KMS-11 (cell line): ENCODE measurements around the gene URB1.
"Not testable (repeated sequence)": the region's sequence is repeated elsewhere in the genome, so short reads cannot be mapped to it uniquely, and the experiment has no call there.

Experiments
- H2AFZ ChIP-seq: fragments of 200-600 bp; sonication (generic); 2 replicates; pipeline ENCODE4 v1.6.1; 2016; ENCODE audit warnings: antibody characterized with exemption, mixed run types, low read depth
- H3K27ac ChIP-seq: fragments of 200-600 bp; sonication (generic); 2 replicates; pipeline ENCODE4 v1.6.1; 2016; ENCODE audit warnings: mild to moderate bottlenecking, mixed run types
- H3K27me3 ChIP-seq: fragments of 200-600 bp; sonication (generic); 2 replicates; pipeline ENCODE4 v1.6.1; 2017; ENCODE audit warnings: mild to moderate bottlenecking, low read depth, mixed run types, moderate library complexity; ENCODE audit not compliant: insufficient read depth
- H3K36me3 ChIP-seq: fragments of 200-600 bp; sonication (generic); 2 replicates; pipeline ENCODE4 v1.6.1; 2017; ENCODE audit warnings: mild to moderate bottlenecking, mixed run types; ENCODE audit not compliant: insufficient read depth
- H3K4me1 ChIP-seq: fragments of 200-600 bp; sonication (generic); 2 replicates; pipeline ENCODE4 v1.6.1; 2016; ENCODE audit warnings: mild to moderate bottlenecking, low read depth, mixed run types; ENCODE audit not compliant: poor library complexity, severe bottlenecking
- H3K4me2 ChIP-seq: fragments of 200-600 bp; sonication (generic); 2 replicates; pipeline ENCODE4 v1.7.0; 2016; ENCODE audit warnings: mild to moderate bottlenecking, mixed run types
- H3K4me3 ChIP-seq: fragments of 200-600 bp; sonication (generic); IDR thresholded peaks from 2 replicates; pipeline ENCODE4 v1.6.1; 2017; ENCODE audit warnings: low read depth, low read length, mixed read lengths; ENCODE audit not compliant: insufficient read depth
- H3K79me2 ChIP-seq: fragments of 200-600 bp; sonication (generic); 2 replicates; pipeline ENCODE4 v1.6.1; 2016; ENCODE audit warnings: low read depth, mixed run types; ENCODE audit not compliant: insufficient read depth
- H3K9ac ChIP-seq: fragments of 200-600 bp; sonication (generic); 2 replicates; pipeline ENCODE4 v1.6.1; 2016; ENCODE audit warnings: mild to moderate bottlenecking, mixed run types
- H4K20me1 ChIP-seq: fragments of 200-600 bp; sonication (generic); 2 replicates; pipeline ENCODE4 v1.6.1; 2016; ENCODE audit warnings: mild to moderate bottlenecking, mixed run types; ENCODE audit not compliant: insufficient read depth
- TF ChIP-seq, protein P1 (sequence below): fragments of 200-600 bp; sonication (generic); conservative IDR thresholded peaks from 2 replicates; pipeline ENCODE4 v1.6.1; 2017; ENCODE audit warnings: low read depth, mild to moderate bottlenecking, antibody characterized with exemption, low read length, moderate library complexity, mixed read lengths

Gene URB1, protein sequence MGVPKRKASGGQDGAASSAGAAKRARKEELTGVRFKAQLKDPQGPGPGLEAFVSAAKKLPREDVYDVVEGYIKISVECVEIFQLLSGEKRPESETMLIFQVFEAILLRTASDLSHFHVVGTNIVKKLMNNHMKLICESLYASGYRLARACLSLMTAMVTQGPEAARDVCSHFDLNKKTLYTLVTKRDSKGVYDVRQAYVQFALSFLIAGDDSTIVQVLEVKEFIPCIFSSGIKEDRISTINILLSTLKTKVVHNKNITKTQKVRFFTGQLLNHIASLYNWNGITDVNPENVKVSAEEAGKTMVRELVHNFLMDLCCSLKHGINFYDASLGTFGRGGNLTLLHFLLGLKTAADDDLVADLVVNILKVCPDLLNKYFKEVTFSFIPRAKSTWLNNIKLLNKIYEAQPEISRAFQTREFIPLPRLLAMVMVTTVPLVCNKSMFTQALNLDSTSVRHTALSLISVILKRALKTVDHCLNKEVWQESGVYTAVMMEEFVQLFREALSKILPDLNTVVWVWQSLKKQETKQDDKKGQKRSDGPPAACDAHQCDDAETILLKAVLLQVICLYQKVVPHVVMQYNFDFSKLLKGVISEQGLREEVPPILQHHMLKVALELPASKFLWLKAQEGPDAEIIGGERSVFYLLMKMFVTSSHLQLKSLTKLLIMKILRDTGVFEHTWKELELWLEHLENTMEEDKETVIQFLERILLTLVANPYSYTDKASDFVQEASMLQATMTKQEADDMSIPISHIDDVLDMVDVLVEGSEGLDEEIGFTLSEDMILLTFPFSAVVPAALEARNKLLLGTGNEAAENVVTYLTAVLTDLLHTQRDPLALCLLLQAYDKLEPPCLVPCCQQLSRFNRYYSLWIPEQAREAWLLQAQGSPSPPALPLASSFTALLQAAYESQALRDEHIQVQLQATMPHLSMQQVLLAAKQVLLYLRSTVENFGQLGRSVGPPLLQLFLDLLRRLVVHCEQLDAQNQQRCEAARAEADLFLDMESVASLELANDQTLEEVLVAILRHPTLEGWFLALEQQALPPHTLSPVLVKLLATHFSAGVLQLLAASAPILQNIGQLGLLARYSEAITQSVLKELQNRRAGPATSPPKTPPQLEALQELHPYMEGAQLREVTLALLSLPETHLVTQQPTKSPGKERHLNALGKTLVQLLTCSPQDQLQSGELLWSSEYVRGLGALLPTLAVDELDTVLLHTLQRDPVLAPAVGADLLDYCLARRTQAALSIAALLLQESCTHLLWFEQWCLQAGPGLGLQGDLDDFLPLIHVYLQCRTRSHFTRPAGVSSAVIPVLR (N-terminal part only)

DNA sequence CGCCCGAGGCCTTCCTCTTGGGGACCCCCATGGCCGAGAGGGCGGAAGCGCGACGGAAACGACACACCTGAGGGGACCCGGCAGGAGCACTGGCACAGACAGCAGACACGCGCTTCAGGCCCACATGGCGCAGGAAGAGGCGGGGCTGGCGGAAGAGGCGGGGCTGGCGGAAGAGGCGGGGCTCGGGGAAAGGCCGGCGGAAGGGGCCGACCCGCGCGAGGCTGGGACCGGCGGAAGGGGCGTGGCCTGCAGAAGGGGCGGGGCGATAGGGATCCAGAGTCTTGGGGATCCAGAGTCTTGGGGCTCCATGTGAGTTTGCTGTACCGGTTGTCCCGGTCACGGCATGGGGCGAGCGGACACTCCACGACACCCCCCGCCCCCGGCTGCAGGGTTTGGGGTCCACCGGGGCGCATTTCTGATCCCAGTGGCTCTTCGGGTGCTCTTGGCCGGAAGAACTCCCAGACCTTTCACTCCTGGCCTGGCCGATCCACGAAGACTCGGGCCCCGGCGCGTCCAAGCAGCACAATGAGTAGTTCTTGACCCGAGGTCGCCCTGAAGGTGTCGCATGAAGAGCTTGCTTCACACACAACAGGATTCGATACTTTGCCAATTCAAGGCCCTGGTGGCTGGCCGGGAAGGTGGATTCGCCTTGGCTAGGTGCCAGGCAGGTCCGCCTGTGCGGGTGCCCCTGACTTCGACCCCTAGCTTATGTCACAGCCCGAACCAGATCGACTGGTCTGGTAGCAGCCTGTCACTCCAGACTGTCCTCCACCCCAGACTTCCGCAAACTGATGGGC lies at the start of gene URB1:
URB1 (minus strand) TSS at position 133 of the 797 bp plus-strand sequence; CDS start at position 31, 102 bp downstream.
- peak within 1 kb of the TSS; percentile 68 for H3K27ac ChIP-seq
- H3K4me3 ChIP-seq, result peak within 1 kb of the TSS; percentile 50
- peak within 1 kb of the TSS; percentile 75 for H2AFZ ChIP-seq
- TF ChIP-seq, protein P1, sequence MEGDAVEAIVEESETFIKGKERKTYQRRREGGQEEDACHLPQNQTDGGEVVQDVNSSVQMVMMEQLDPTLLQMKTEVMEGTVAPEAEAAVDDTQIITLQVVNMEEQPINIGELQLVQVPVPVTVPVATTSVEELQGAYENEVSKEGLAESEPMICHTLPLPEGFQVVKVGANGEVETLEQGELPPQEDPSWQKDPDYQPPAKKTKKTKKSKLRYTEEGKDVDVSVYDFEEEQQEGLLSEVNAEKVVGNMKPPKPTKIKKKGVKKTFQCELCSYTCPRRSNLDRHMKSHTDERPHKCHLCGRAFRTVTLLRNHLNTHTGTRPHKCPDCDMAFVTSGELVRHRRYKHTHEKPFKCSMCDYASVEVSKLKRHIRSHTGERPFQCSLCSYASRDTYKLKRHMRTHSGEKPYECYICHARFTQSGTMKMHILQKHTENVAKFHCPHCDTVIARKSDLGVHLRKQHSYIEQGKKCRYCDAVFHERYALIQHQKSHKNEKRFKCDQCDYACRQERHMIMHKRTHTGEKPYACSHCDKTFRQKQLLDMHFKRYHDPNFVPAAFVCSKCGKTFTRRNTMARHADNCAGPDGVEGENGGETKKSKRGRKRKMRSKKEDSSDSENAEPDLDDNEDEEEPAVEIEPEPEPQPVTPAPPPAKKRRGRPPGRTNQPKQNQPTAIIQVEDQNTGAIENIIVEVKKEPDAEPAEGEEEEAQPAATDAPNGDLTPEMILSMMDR, result no peak
- H3K79me2 ChIP-seq, result peaks cover 46% of the 10 kb centered on the region
- peak within 1 kb of the TSS; percentile 55 for H3K9ac ChIP-seq
- peak within 1 kb of the TSS; percentile 99 for H3K4me2 ChIP-seq
- H4K20me1 ChIP-seq, result peaks cover 15% of the 10 kb centered on the region; the same call in 1 of the 2 replicates
- no peaks in the 10 kb centered on the region for H3K36me3 ChIP-seq
- no peaks in the 10 kb centered on the region for H3K27me3 ChIP-seq
- H3K4me1 ChIP-seq, result peaks cover 33% of the 10 kb centered on the region

DNA sequence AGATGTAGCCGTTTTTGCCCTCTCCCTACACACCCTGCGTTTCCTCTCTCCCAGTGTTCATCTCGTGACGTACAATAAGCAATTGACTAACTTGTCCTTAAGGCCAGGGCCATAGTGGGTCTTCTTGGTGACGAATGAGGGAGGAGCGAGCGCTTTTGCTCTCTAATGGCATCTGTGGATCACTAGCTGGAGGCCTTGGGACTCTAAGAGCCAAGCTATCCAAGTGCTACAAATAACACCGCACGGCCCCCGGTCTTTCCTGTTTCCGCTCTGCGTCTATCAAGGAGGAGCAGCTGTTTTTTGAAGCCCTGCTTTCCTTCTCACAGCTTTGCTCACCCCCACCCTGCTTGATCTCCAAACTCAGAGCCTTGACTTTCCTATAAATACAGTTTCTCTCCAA lies 44.9 kb upstream of the URB1 start:
- H3K4me1 ChIP-seq, result no peaks in the 10 kb centered on the region
- no peak overlapping the region for H3K4me2 ChIP-seq
- H3K79me2 ChIP-seq, result no peaks in the 10 kb centered on the region
- no peak overlapping the region for H3K27ac ChIP-seq
- H3K36me3 ChIP-seq, result no peaks in the 10 kb centered on the region
- no peak overlapping the region for H2AFZ ChIP-seq
- H3K4me3 ChIP-seq, result no peak overlapping the region
- TF ChIP-seq, protein P1, result no peak
- no peaks in the 10 kb centered on the region for H4K20me1 ChIP-seq
- no peak overlapping the region for H3K9ac ChIP-seq
- H3K27me3 ChIP-seq, result no peaks in the 10 kb centered on the region

DNA sequence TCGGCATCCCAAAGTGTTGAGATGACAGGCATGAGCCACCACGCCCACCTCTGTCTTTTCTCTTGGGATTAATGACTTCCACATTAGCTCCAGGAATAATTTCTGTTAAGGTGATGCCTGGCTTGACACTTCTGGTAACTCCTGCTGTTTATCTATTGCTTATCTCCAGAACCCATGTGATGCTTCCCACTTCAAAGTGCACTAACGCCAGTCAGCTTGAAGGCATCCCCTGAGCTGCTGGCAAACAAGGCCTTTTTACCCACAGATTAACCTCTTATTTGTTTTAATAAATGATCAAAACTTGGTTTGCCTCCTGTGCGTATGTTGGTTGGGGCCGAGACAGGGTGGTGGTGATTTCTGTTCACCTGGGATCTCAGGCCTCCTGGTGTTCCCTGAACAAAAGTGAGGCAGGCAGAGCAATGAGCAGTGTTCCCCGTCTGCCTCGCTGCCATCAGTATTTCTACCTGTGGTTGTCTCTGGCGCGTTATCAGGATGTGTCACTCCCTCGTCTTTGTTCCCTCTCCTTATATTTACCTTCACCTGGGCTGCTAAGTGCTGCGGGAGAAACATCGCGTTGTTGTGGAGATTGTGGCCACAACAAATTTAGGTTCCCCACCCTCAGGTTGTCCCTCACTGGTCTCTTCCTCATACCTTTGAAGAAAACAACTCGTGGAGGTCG lies 40.3 kb upstream of the URB1 start:
- H3K79me2 ChIP-seq, H3K4me1 ChIP-seq: not testable (repeated sequence)

DNA sequence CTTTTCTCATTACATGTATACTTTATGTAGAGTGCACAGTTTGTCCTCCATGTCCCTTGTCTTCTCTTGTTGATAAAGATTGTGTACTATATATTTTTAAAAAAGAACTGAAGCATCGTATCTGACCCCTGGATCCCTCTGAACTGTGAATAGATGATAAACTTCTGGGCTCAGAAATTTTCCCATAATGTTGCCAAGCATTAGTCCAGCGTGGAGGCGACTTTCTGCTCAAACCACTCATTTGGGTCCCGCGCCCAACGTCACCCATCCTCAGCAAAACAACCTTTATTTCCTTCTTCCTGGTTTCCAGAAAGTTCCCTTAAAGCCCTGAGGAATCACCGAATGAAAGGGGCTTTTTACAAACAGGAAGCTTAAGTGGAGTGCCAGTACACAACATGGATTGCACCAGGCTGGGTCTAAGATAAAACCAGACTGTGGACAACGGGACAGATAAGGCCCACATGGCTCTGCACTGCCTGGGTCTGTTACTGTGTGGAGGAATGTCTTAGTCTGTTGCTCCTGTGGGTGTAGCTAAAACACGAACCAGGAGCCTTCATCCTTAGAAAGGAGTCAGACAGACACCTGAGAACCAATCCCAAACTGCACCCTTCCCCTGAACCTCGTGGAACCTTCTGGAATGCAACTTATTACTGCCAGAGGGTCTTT lies 35.3 kb upstream of the URB1 start:
- Histone ChIP-seq H3K4me1 (no peaks in the 10 kb centered on the region), H3K79me2 (no peaks in the 10 kb centered on the region), H3K4me3 (no peak overlapping the region), H3K27me3 (no peaks in the 10 kb centered on the region), H3K4me2 (no peak overlapping the region), H3K36me3 (no peaks in the 10 kb centered on the region), H3K9ac (no peak overlapping the region), H4K20me1 (no peaks in the 10 kb centered on the region), H2AFZ (no peak overlapping the region), H3K27ac (no peak overlapping the region)
- TF ChIP-seq, protein P1, result no peak

More for the DNA sequence above, 40.3 kb upstream of the URB1 start:
- H3K9ac ChIP-seq, H2AFZ ChIP-seq, H4K20me1 ChIP-seq, H3K27me3 ChIP-seq, H3K4me3 ChIP-seq, H3K27ac ChIP-seq, H3K36me3 ChIP-seq, H3K4me2 ChIP-seq: not testable (repeated sequence)
